ENCODE data around the gene GPHN.

GRCh38 chr14:66496188-66496807 is 11.6 kb upstream of the GPHN start:
- TF ChIP-seq CTCF (IDR thresholded peaks at IDR 0.05) (no peak), MAX (IDR thresholded peaks at IDR 0.05) (no peak), MAZ (IDR thresholded peaks at IDR 0.05; ENCODE audit: borderline replicate concordance, low read depth, low read length) (no peak), CHD4 (IDR thresholded peaks at IDR 0.05; ENCODE audit: borderline replicate concordance) (no peak), BHLHE40 (IDR thresholded peaks at IDR 0.05; ENCODE audit: low read depth, low read length) (no peak), POLR2A (IDR thresholded peaks at IDR 0.05; ENCODE audit: low read length) (no peak)

All from A549 (cell line).